ENCODE data around the gene GAL. TPM values are rescaled to one million over a fixed set of nuclear protein-coding genes. Genes with fewer than 3 reads are reported as not detected.

The GAL gene
- total and polyA plus RNA-seq, 7 donors: 0.38 to 5.6 TPM; not detected in 5

DNA sequence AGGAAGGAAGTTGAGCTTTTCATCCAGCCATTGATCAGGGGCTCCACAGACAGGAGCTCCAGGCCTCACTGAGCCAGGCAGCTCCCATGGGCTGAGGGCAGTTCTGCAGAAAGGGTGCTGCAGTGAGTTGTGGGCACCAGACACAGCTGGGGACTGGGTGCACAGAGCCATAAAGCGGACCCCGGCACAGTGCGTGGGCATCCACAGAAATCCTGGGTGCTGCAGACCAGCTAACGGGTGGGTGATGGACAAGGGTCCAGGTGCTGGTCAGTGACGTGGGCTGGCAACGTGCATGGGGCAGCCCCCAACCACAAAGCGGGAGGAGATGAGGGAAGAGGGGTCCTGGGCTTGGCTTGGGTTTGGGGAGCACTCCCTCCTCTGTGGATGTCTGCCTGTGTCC lies 19.4 kb upstream of the GAL start:
- peaks cover 0 to 44% (median 3%) of the 10 kb centered on the region in 3 donors for H3K27me3 ChIP-seq (ENCODE audit: insufficient read depth in 3 of 3, low read length in 2 of 3)
- no peaks in the 10 kb centered on the region for H3K9me3 ChIP-seq
- WGBS, 3 donors: 83 to 91% (median 86%) methylated on average over 7 of the region's 7 CpGs
- DNase-seq (no peak), ATAC-seq (no peak)
- intact Hi-C loops (cut with DNase I): no loop called here
- TF ChIP-seq, protein P1, sequence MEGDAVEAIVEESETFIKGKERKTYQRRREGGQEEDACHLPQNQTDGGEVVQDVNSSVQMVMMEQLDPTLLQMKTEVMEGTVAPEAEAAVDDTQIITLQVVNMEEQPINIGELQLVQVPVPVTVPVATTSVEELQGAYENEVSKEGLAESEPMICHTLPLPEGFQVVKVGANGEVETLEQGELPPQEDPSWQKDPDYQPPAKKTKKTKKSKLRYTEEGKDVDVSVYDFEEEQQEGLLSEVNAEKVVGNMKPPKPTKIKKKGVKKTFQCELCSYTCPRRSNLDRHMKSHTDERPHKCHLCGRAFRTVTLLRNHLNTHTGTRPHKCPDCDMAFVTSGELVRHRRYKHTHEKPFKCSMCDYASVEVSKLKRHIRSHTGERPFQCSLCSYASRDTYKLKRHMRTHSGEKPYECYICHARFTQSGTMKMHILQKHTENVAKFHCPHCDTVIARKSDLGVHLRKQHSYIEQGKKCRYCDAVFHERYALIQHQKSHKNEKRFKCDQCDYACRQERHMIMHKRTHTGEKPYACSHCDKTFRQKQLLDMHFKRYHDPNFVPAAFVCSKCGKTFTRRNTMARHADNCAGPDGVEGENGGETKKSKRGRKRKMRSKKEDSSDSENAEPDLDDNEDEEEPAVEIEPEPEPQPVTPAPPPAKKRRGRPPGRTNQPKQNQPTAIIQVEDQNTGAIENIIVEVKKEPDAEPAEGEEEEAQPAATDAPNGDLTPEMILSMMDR (IDR thresholded peaks at IDR 0.05): no peak
- H3K4me1 ChIP-seq: no peaks in the 10 kb centered on the region
- no peak overlapping the region for H3K27ac ChIP-seq
- H3K4me3 ChIP-seq: no peak overlapping the region
- H3K36me3 ChIP-seq (ENCODE audit: insufficient read depth in 1 of 2, low read depth in 1 of 2): no peaks in the 10 kb centered on the region

DNA sequence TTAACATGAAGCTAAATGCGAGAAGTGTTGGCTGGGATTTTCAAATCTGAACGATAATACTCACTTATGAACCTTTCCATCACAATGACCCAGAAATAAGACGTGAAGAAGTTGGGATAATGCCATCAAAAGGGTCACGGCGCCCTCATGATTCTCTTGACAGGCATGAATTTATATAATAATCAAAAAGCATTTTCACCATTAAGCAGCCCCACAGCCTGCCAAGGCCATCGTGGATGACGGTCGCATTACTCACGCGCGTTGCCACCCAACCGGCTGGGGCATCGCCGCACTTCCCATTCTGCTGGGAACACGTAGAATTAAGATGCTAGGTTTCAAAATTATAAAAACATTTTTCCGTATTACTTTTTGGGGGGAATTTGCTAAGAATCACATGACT lies 18.9 kb upstream of the GAL start:
- intact Hi-C loops (cut with DNase I): no loop called here
- H3K4me1 ChIP-seq: no peaks in the 10 kb centered on the region
- H3K27me3 ChIP-seq (ENCODE audit: insufficient read depth in 3 of 3, low read length in 2 of 3): peaks cover 0 to 44% (median 0%) of the 10 kb centered on the region in 3 donors
- WGBS, 3 donors: 68 to 80% (median 79%) methylated on average over 16 of the region's 16 CpGs
- H3K4me3 ChIP-seq: no peak overlapping the region
- no peak for DNase-seq
- no peaks in the 10 kb centered on the region for H3K36me3 ChIP-seq (ENCODE audit: insufficient read depth in 1 of 2, low read depth in 1 of 2)
- no peak for ATAC-seq
- TF ChIP-seq, protein P1 (IDR thresholded peaks at IDR 0.05): no peak
- H3K9me3 ChIP-seq: no peaks in the 10 kb centered on the region
- H3K27ac ChIP-seq: no peak overlapping the region

DNA sequence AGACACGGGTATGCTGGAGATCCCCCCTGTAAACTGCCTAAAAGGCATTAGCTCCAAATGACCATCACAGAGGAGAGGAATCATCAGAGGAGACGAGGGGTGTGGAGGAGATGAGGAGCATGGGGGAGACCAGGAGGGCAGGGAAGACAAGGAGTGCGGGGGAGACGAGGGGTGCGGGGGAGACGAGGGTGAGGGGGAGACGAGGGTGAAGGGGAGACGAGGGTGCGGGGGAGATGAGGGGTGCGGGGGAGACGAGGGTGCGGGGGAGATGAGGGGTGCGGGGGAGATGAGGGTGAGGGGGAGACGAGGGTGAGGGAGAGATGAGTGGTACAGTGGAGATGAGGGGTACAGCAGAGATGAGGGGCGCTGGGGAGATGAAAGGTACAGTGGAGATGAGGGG lies 17.5 kb upstream of the GAL start:
- no peak for ATAC-seq
- no peak overlapping the region for H3K27ac ChIP-seq
- H3K4me1 ChIP-seq: no peaks in the 10 kb centered on the region
- no peak overlapping the region for H3K4me3 ChIP-seq
- H3K36me3 ChIP-seq (ENCODE audit: insufficient read depth in 1 of 2, low read depth in 1 of 2): no peaks in the 10 kb centered on the region
- H3K27me3 ChIP-seq (ENCODE audit: insufficient read depth in 3 of 3, low read length in 2 of 3): peaks cover 0 to 46% (median 0%) of the 10 kb centered on the region in 3 donors
- intact Hi-C loops (cut with DNase I): no loop called here
- TF ChIP-seq, protein P1 (IDR thresholded peaks at IDR 0.05): no peak
- 41 to 84% (median 76%) methylated on average over 8 to 15 of the region's 15 CpGs for WGBS, 3 donors
- DNase-seq: no peak
- H3K9me3 ChIP-seq: no peaks in the 10 kb centered on the region

DNA sequence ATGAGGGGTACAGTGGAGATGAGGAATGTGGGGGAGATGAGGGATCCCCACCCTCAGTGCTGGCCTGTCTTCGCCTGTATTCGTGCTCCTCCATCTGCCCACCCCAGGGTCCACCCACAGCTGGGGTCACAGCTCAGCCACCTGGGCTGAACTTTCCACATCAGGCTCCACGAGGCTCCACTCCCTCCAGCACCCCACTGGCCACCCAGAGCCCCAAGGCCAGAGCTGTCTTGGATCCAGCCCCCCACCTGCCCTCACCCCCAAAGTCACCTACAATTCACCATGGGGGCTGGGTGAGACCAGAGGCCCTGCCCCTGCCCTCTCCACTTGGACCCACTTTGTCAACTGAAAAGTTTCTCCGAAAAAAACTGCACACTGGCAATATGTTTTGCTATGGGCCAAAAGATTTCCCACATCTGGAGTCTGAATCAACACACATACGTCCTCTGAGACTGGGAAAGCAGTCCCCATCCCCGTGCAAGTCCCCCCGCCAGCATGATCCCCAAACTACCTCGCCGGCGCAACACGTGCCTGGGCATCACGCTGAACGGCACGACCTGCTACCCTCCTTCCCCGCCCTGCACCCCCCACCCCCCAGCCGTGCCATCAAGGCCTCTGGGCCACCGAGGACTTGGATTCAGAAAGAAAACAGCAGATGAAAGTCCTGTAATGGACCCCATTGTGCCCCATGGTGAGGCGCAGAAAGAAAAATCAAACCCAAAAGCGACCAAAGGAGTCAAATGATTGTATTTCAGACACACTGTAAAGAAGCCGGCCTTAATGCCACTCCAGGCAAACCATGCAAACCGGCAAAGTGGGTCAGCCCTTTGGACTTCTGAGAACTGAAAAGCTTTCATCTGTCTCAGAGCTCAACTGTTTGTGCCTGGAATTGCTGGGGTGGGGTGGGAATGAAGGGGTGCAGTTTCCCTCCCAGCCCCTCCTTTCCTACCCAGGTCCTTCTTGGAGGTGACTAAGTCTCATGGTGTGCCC lies 16.5 kb upstream of the GAL start:
- Histone ChIP-seq H3K36me3 (ENCODE audit: insufficient read depth in 1 of 2, low read depth in 1 of 2) (no peaks in the 10 kb centered on the region), H3K9me3 (no peaks in the 10 kb centered on the region), H3K4me3 (no peak overlapping the region), H3K4me1 (no peaks in the 10 kb centered on the region), H3K27ac (no peak overlapping the region), H3K27me3 (ENCODE audit: insufficient read depth in 3 of 3, low read length in 2 of 3) (peaks cover 0 to 46% (median 0%) of the 10 kb centered on the region in 3 donors)
- DNase-seq (no peak), ATAC-seq (peak in 1 of 4 donors; percentile 22)
- TF ChIP-seq, protein P1 (IDR thresholded peaks at IDR 0.05): no peak
- intact Hi-C loops (cut with DNase I): no loop called here
- WGBS, 3 donors: 54 to 70% (median 61%) methylated on average over 19 to 21 of the region's 21 CpGs

Data from psoas muscle (tissue), 8 donors.